HCT116 (cell line): ENCODE data around the gene ZNF358.

Experiments used
- CTCF ChIP-seq, 3 experiments: fragments of 200-600 bp in 1 of 3; sonication (generic) in 1 of 3; IDR thresholded peaks in 2 of 3; conservative IDR thresholded peaks in 1 of 3; 2 replicates each; pipeline ENCODE4 v1.5.1; 2012 to 2017; ENCODE audit warnings: low read depth in 2 of 3, low read length in 2 of 3, antibody characterized with exemption in 1 of 3, borderline replicate concordance in 1 of 3, control low read depth in 1 of 3, mild to moderate bottlenecking in 1 of 3, mixed read lengths in 1 of 3, mixed run types in 1 of 3, moderate library complexity in 1 of 3; ENCODE audit not compliant: insufficient read depth in 1 of 3
- EGR1 ChIP-seq: IDR thresholded peaks from 2 replicates; pipeline ENCODE4 v1.6.1; 2012; ENCODE audit warnings: low read depth
- EZH2 ChIP-seq: fragments of 200-600 bp; sonication (generic); IDR thresholded peaks from 2 replicates; pipeline ENCODE4 v1.6.1; 2017; ENCODE audit warnings: antibody characterized with exemption, mixed run types
- POLR2A ChIP-seq: IDR thresholded peaks from 2 replicates; pipeline ENCODE4 v1.7.0; 2011; ENCODE audit warnings: borderline replicate concordance; ENCODE audit not compliant: insufficient read depth, insufficient read length; ENCODE audit errors: extremely low read depth
- SP1 ChIP-seq: IDR thresholded peaks from 2 replicates; pipeline ENCODE4 v1.6.1; 2012; ENCODE audit warnings: low read depth

- peak; percentile 47 for TF ChIP-seq SP1
- TF ChIP-seq CTCF (IDR thresholded peaks at IDR 0.05 in 2 of 3, conservative IDR thresholded peaks at IDR 0.05 in 1 of 3; ENCODE audit: borderline replicate concordance in 1 of 3, insufficient read depth in 1 of 3, low read depth in 2 of 3, low read length in 2 of 3) = no peak
- no peak for TF ChIP-seq EZH2
- no peak for TF ChIP-seq POLR2A
- TF ChIP-seq EGR1 = no peak
Measured at GRCh38 chr19:7506385-7507328, 9.2 kb upstream of the ZNF358 start.
